ENCODE measurements around the gene SYT6.

Gene SYT6

GRCh38 chr1:114102136-114102535, 51.5 kb downstream of the SYT6 start:
- Histone ChIP-seq H3K4me1 (ENCODE audit: control insufficient read depth, insufficient read depth, low read length) (no peaks in the 10 kb centered on the region), H3K27me3 (ENCODE audit: control insufficient read depth, insufficient read depth, low read length) (peaks cover 19% of the 10 kb centered on the region), H3K9ac (ENCODE audit: low read depth, low read length) (no peak overlapping the region), H3K4me2 (ENCODE audit: low read length) (no peak overlapping the region), H3K9me3 (replicated peaks; ENCODE audit: low read length) (no peaks in the 10 kb centered on the region), H3K4me3 (ENCODE audit: low read length) (no peak overlapping the region), H3K36me3 (ENCODE audit: insufficient read depth, low read length) (no peaks in the 10 kb centered on the region)

GRCh38 chr1:114100148-114100547, 53.5 kb downstream of the SYT6 start:
- Histone ChIP-seq H3K9ac (ENCODE audit: low read depth, low read length) (no peak overlapping the region), H3K9me3 (replicated peaks; ENCODE audit: low read length) (no peaks in the 10 kb centered on the region), H3K36me3 (ENCODE audit: insufficient read depth, low read length) (no peaks in the 10 kb centered on the region), H3K27me3 (ENCODE audit: control insufficient read depth, insufficient read depth, low read length) (peaks cover 14% of the 10 kb centered on the region), H3K4me2 (ENCODE audit: low read length) (no peak overlapping the region), H3K4me1 (ENCODE audit: control insufficient read depth, insufficient read depth, low read length) (no peaks in the 10 kb centered on the region), H3K4me3 (ENCODE audit: low read length) (no peak overlapping the region)

GRCh38 chr1:114099268-114099667, 54.4 kb downstream of the SYT6 start:
- Histone ChIP-seq H3K9ac (ENCODE audit: low read depth, low read length) (no peak overlapping the region), H3K4me1 (ENCODE audit: control insufficient read depth, insufficient read depth, low read length) (no peaks in the 10 kb centered on the region), H3K27me3 (ENCODE audit: control insufficient read depth, insufficient read depth, low read length) (peaks cover 14% of the 10 kb centered on the region), H3K36me3 (ENCODE audit: insufficient read depth, low read length) (no peaks in the 10 kb centered on the region), H3K9me3 (replicated peaks; ENCODE audit: low read length) (no peaks in the 10 kb centered on the region), H3K4me3 (ENCODE audit: low read length) (no peak overlapping the region), H3K4me2 (ENCODE audit: low read length) (no peak overlapping the region)

DNA sequence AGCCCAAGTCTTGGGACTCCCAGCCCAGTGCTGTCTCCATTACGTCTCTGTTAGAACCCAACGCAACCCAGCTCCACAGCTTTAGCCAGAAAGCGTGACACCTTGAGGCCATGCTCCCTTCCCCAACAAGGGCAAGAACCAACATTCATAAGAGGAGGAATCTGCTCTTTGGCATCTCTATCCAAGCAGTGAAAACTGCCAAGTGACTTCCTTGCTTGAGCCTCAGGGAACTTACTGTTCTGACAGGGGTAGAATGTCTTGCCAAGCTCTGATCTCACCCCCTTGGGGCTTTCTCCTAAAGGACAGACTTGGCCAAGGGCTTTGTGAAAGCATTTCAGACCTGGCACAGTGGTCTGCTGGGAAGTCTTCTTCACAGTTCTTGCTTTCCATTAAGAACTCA, 56.6 kb downstream of the SYT6 start:
- Histone ChIP-seq H3K9me3 (replicated peaks; ENCODE audit: low read length) (no peaks in the 10 kb centered on the region), H3K4me3 (ENCODE audit: low read length) (no peak overlapping the region), H3K36me3 (ENCODE audit: insufficient read depth, low read length) (no peaks in the 10 kb centered on the region), H3K9ac (ENCODE audit: low read depth, low read length) (no peak overlapping the region), H3K4me1 (ENCODE audit: control insufficient read depth, insufficient read depth, low read length) (peaks cover 5% of the 10 kb centered on the region), H3K27me3 (ENCODE audit: control insufficient read depth, insufficient read depth, low read length) (peaks cover 12% of the 10 kb centered on the region), H3K4me2 (ENCODE audit: low read length) (no peak overlapping the region)

DNA sequence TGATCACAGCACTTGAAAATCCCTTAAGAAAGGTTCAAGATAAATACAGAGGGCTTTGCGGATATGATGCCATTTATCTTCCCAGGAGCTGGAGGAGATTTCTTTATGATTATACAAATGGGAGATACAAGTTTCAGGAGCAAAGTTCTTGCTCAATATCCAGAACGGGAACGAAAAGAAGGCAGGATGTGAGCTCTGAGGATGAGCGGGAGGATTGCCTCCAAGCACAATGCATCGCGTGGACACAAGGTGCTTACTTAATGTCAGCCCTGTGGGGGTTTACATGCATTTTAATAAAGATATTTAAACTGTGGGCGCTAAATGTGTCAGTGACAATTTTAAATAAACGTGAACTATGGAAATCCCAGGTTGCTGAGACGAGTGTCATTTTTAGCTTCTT, 59.0 kb downstream of the SYT6 start:
- H3K4me3 ChIP-seq (ENCODE audit: low read length), result no peak overlapping the region
- H3K4me2 ChIP-seq (ENCODE audit: low read length), result no peak overlapping the region

DNA sequence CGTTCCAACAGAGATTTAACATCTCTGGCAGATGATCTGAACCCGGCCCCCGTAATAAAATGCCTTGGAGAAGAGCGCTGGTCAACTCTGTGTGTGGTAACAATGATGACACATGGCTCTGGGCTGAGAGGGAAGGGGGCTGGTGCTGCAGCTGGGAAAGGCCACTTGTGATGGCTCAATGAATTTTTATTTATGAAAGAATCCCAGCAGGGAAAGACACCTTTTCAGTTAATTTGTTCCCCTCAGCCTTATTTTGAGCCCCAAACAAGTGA, 59.4 kb downstream of the SYT6 start:
- H3K4me1 ChIP-seq (ENCODE audit: control insufficient read depth, insufficient read depth, low read length), result peaks cover 5% of the 10 kb centered on the region
- H3K9ac ChIP-seq (ENCODE audit: low read depth, low read length), result no peak overlapping the region
- H3K27me3 ChIP-seq (ENCODE audit: control insufficient read depth, insufficient read depth, low read length), result peaks cover 10% of the 10 kb centered on the region

More for the DNA sequence above, 59.0 kb downstream of the SYT6 start:
- Histone ChIP-seq H3K4me1 (ENCODE audit: control insufficient read depth, insufficient read depth, low read length) (peaks cover 5% of the 10 kb centered on the region), H3K27me3 (ENCODE audit: control insufficient read depth, insufficient read depth, low read length) (peaks cover 7% of the 10 kb centered on the region), H3K9ac (ENCODE audit: low read depth, low read length) (no peak overlapping the region), H3K36me3 (ENCODE audit: insufficient read depth, low read length) (no peaks in the 10 kb centered on the region), H3K9me3 (replicated peaks; ENCODE audit: low read length) (no peaks in the 10 kb centered on the region)

DNA sequence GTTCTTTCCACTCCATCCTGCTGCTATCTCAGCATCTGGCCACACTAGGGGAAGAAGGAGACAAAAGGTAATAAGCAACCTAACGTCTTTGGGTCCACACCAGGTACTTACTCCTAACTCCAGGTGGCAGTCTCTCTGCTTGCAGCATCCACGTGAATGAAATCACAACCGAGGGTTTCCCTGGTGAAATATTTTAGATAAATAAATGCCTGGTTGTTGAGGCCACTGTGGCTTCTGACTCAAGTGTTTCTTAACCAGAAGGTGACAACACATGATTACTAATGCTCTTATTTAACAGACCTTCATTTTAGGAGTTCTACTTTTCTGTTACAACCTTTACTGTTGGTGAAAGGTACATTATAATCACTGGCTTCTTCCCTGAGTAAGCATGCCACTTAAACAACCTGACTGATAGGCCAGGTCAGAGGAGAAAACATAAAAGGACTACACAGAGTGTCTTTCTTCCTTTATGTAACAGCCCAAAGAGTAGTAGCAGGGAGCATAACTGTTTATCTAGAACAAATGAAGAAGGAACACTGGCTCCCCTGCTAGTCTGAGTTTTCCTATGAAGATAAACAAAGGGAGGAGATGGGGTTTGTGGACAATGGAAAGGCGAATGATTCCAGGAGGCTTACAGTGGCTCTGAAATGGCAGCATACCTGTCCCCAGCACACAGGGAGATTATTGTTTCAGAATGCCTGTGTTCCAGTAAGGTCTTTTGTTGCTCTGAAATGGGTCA, 59.9 kb downstream of the SYT6 start:
- H3K36me3 ChIP-seq (ENCODE audit: insufficient read depth, low read length), result no peaks in the 10 kb centered on the region
- peaks cover 13% of the 10 kb centered on the region for H3K27me3 ChIP-seq (ENCODE audit: control insufficient read depth, insufficient read depth, low read length)
- H3K9ac ChIP-seq (ENCODE audit: low read depth, low read length), result no peak overlapping the region
- H3K4me2 ChIP-seq (ENCODE audit: low read length), result peak overlapping the region; percentile 16
- H3K4me1 ChIP-seq (ENCODE audit: control insufficient read depth, insufficient read depth, low read length), result peaks cover 5% of the 10 kb centered on the region
- no peaks in the 10 kb centered on the region for H3K9me3 ChIP-seq (replicated peaks; ENCODE audit: low read length)
- H3K4me3 ChIP-seq (ENCODE audit: low read length), result no peak overlapping the region

More for the DNA sequence above, 59.4 kb downstream of the SYT6 start:
- H3K9me3 ChIP-seq (replicated peaks; ENCODE audit: low read length), result no peaks in the 10 kb centered on the region
- H3K4me3 ChIP-seq (ENCODE audit: low read length), result no peak overlapping the region
- H3K4me2 ChIP-seq (ENCODE audit: low read length), result peak overlapping the region; percentile 16
- H3K36me3 ChIP-seq (ENCODE audit: insufficient read depth, low read length), result no peaks in the 10 kb centered on the region

DNA sequence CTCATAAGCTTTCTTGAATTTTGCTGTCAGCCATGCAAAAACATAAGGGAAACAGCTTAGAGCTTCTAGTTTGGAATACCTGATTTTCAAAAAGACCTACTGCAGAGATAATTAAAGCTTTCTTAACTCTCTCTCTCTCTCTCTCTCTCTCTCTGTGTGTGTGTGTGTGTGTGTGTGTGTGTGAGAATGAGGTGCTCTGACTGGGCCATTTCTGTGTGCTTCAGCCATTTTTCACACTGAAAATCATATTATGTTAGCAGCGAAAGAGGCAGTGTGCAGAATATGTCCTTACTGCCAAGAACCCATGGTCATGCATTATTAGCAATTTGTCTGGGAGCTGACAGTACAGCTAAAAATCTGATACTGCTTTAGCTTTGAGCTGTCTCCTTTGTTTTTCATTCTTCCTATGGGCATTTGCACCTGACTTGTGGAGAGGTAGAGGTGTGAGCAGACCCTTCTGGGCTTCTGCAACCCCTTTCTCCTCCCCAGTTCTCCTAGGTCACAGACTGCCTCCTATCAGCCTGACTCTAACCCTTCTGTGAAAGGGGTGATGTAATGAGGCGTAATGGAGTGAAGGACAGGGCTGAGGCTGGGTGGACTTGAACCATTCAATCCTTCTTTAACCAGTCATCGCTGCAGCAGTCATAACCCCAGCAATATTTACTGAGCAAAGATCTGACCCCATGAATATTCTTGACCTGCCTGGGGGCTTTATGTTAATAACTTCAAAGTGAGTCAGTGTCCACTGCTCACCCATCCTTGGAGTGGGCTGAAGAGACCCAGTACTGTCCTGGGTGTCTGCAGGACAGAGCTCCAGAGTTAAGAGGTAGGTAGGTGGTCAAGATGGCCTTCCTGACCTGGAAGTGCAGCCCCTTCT, 61.2 kb downstream of the SYT6 start:
- Histone ChIP-seq H3K4me3 (ENCODE audit: low read length) (no peak overlapping the region), H3K4me1 (ENCODE audit: control insufficient read depth, insufficient read depth, low read length) (peaks cover 5% of the 10 kb centered on the region), H3K36me3 (ENCODE audit: insufficient read depth, low read length) (no peaks in the 10 kb centered on the region), H3K9ac (ENCODE audit: low read depth, low read length) (no peak overlapping the region), H3K9me3 (replicated peaks; ENCODE audit: low read length) (no peaks in the 10 kb centered on the region), H3K27me3 (ENCODE audit: control insufficient read depth, insufficient read depth, low read length) (peaks cover 13% of the 10 kb centered on the region), H3K4me2 (ENCODE audit: low read length) (no peak overlapping the region)

DNA sequence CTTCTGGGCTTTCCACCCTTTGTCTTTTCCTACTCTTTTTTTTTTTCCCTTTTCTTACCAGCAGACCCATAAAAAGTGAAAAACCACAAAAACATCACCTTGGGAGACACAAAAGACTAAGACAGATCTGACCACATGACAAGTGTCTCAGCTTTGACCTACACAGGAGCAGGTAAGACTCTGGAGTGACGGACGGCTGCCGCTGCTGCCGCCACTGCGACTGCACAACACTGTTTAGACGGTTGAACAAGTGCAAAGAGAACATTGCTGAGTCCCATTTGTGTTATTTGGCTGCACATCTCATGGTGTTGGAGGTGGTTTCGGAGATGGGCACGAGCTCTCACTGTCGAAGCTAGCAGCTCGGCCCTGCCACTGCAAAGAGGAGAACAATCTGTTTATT, 62.0 kb downstream of the SYT6 start:
- no peak overlapping the region for H3K4me3 ChIP-seq (ENCODE audit: low read length)

DNA sequence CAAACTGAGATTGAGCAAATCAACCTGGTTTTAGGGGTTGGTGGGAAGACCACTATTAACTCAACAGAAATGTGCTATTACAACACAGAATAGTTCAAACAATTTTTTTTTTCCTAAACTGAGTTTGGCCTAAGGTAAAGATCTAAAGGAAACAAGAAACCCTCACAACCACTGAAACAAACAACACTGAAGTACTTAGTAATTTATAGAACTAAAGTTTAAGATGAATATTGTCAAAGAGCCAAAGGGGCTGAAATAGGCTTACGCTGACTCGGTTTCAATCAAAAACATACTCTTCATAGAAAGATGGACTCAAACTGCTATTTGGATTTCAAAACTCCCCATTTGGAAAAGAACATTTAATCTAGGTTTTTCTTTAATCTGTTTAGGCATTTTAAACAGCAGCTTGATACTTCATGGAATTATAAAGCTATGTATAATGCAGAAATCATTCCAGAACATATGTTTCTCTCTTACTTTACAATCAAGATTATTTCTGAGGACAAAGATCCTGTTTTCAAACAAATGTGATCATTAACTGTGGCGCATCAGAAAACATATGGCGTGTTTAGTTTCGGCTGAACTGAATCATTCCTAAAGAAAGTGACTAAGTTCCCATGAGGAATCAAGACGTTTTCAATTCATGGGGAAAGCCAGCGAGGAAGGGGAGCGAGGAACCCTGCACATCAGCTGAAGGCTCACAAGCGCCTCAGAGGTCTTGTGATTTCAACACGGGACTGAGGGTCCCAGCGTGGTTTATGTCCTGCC, 62.7 kb downstream of the SYT6 start:
- Histone ChIP-seq H3K36me3 (ENCODE audit: insufficient read depth, low read length) (no peaks in the 10 kb centered on the region), H3K4me3 (ENCODE audit: low read length) (no peak overlapping the region), H3K9ac (ENCODE audit: low read depth, low read length) (no peak overlapping the region), H3K4me1 (ENCODE audit: control insufficient read depth, insufficient read depth, low read length) (peaks cover 5% of the 10 kb centered on the region), H3K4me2 (ENCODE audit: low read length) (no peak overlapping the region), H3K27me3 (ENCODE audit: control insufficient read depth, insufficient read depth, low read length) (peaks cover 16% of the 10 kb centered on the region), H3K9me3 (replicated peaks; ENCODE audit: low read length) (no peaks in the 10 kb centered on the region)

More for the DNA sequence above, 62.0 kb downstream of the SYT6 start:
- peaks cover 14% of the 10 kb centered on the region for H3K27me3 ChIP-seq (ENCODE audit: control insufficient read depth, insufficient read depth, low read length)
- H3K36me3 ChIP-seq (ENCODE audit: insufficient read depth, low read length), result no peaks in the 10 kb centered on the region
- no peaks in the 10 kb centered on the region for H3K9me3 ChIP-seq (replicated peaks; ENCODE audit: low read length)
- H3K4me2 ChIP-seq (ENCODE audit: low read length), result no peak overlapping the region
- H3K4me1 ChIP-seq (ENCODE audit: control insufficient read depth, insufficient read depth, low read length), result peaks cover 5% of the 10 kb centered on the region
- H3K9ac ChIP-seq (ENCODE audit: low read depth, low read length), result no peak overlapping the region

DNA sequence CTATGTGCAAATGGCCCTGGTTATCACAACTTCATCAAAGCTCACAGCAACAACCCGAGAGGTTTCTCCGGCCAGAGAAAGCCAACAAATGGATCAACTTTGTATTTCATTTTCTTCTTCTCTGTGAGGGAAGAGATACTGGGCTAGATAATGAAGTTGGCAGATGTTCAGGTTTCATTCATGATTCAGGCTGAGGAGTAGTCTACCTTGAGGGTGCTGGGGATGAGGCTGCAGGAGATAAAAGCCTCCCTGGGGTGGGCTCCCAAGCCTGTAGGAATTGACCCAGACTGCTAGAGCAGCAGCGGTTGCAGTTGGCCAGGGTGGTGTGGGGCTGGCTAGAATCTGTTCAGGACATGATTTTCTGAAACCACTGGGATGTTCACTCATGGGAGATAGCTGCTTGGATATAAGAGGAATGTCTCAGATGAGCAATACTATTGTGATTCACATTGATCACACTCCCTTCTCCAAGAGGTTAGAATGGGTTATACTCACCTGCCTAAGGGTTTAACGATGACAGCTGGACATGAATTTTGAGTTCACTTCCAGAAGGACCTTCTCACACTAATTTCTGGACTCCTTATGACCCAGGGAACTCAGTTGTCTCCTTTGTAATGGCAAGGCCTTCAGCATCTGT, 64.0 kb downstream of the SYT6 start:
- H3K9me3 ChIP-seq (replicated peaks; ENCODE audit: low read length), result no peaks in the 10 kb centered on the region
- no peak overlapping the region for H3K4me3 ChIP-seq (ENCODE audit: low read length)
- H3K27me3 ChIP-seq (ENCODE audit: control insufficient read depth, insufficient read depth, low read length), result peaks cover 16% of the 10 kb centered on the region
- peaks cover 5% of the 10 kb centered on the region for H3K4me1 ChIP-seq (ENCODE audit: control insufficient read depth, insufficient read depth, low read length)
- no peaks in the 10 kb centered on the region for H3K36me3 ChIP-seq (ENCODE audit: insufficient read depth, low read length)
- H3K4me2 ChIP-seq (ENCODE audit: low read length), result no peak overlapping the region
- H3K9ac ChIP-seq (ENCODE audit: low read depth, low read length), result no peak overlapping the region
